Fibroblast of lung (primary cell): ENCODE data around the gene GRID1. TPM values are rescaled to one million over a fixed set of nuclear protein-coding genes. Genes with fewer than 3 reads are reported as not detected.

ENCODE experiments used
- DNase-seq, 2 donors: peaks; one replicate each; pipeline versions ENCODE4 v3.0.0 to v3.0.0-alpha.2; 2010; ENCODE audit warnings: low read depth in 2 of 2
- H2AFZ ChIP-seq: 2 replicates; pipeline ENCODE4 v1.5.1; 2012; ENCODE audit warnings: low read length, control low read depth, inconsistent platforms
- H3K27ac ChIP-seq: 2 replicates; pipeline ENCODE4 v1.5.1; 2011; ENCODE audit warnings: low read length, control low read depth; ENCODE audit not compliant: insufficient read depth
- H3K27me3 ChIP-seq: 2 replicates; pipeline ENCODE4 v1.5.1; 2011; ENCODE audit warnings: mild to moderate bottlenecking, low read length; ENCODE audit not compliant: control insufficient read depth, insufficient read depth
- H3K36me3 ChIP-seq: 2 replicates; pipeline ENCODE4 v1.5.1; 2011; ENCODE audit warnings: low read length; ENCODE audit not compliant: control insufficient read depth, insufficient read depth
- H3K4me1 ChIP-seq: 2 replicates; pipeline ENCODE4 v1.5.1; 2011; ENCODE audit warnings: low read length; ENCODE audit not compliant: control insufficient read depth, insufficient read depth; ENCODE audit errors: extremely low read depth
- H3K4me2 ChIP-seq: 2 replicates; pipeline ENCODE4 v1.5.1; 2011; ENCODE audit warnings: low read length, control low read depth; ENCODE audit not compliant: insufficient read depth; ENCODE audit errors: extremely low read depth
- H3K4me3 ChIP-seq, 4 experiments: fragments of 200-600 bp in 1 of 4; sonication (generic) in 1 of 4; replicated peaks in 1 of 4; 2 replicates each; pipeline ENCODE4 v1.5.1; 2011 to 2016; ENCODE audit warnings: low read length in 4 of 4, low read depth in 3 of 4, mild to moderate bottlenecking in 3 of 4, control low read depth in 2 of 4, inconsistent platforms in 1 of 4, mixed read lengths in 1 of 4; ENCODE audit not compliant: insufficient read depth in 1 of 4; ENCODE audit errors: control extremely low read depth in 1 of 4
- H3K79me2 ChIP-seq: 2 replicates; pipeline ENCODE4 v1.5.1; 2012; ENCODE audit warnings: mild to moderate bottlenecking, low read length, inconsistent platforms; ENCODE audit not compliant: control insufficient read depth, insufficient read depth
- H3K9ac ChIP-seq: 2 replicates; pipeline ENCODE4 v1.5.1; 2011; ENCODE audit warnings: mild to moderate bottlenecking, low read length, control low read depth; ENCODE audit not compliant: insufficient read depth
- H3K9me3 ChIP-seq: 2 replicates; pipeline ENCODE4 v1.5.1; 2012; ENCODE audit warnings: low read depth, low read length; ENCODE audit not compliant: control insufficient read depth, insufficient read depth
- H4K20me1 ChIP-seq: 2 replicates; pipeline ENCODE4 v1.5.1; 2011; ENCODE audit warnings: low read length; ENCODE audit not compliant: control insufficient read depth, insufficient read depth; ENCODE audit errors: extremely low read depth
- CTCF ChIP-seq, 2 donors: IDR thresholded peaks in 1 of 2; conservative IDR thresholded peaks in 1 of 2; 1 replicate in 1 of 2; 2 replicates in 1 of 2; pipeline ENCODE4 v1.5.1; 2011 to 2012; ENCODE audit warnings: low read length in 2 of 2, control low read depth in 1 of 2, inconsistent platforms in 1 of 2, low read depth in 1 of 2, mild to moderate bottlenecking in 1 of 2
- EZH2 ChIP-seq: IDR thresholded peaks from 2 replicates; pipeline ENCODE4 v1.5.1; 2012; ENCODE audit warnings: low read length, control low read depth, mild to moderate bottlenecking; ENCODE audit errors: missing control alignments
- polyA plus RNA-seq, 2 donors: library from polyadenylated mRNA; depleted of rRNA in 1 of 2; stranded (reverse) in 1 of 2; unstranded in 1 of 2; fragments of >200 nt; gene quantifications; 2 replicates each; pipeline ENCODE4 v1.2.1, GENCODE V29; 2011 to 2012; ENCODE audit warnings: missing spikeins in 1 of 2
- total RNA-seq: library from RNA; depleted of rRNA; stranded (reverse); fragments of >200 nt; gene quantifications from 2 replicates; pipeline ENCODE4 v1.2.1, GENCODE V29; 2014

GRID1 gene
- total and polyA plus RNA-seq, 2 donors (not counting 1 experiment from before 2014, with no cell fraction given): 0.03 to 0.33 TPM

GRCh38 chr10:86248062-86248461, 118.5 kb downstream of the GRID1 start:
- no peak overlapping the region for H3K4me3 ChIP-seq
- no peak for DNase-seq
- H3K79me2 ChIP-seq: no peaks in the 10 kb centered on the region
- H3K36me3 ChIP-seq: no peaks in the 10 kb centered on the region
- H2AFZ ChIP-seq: no peak overlapping the region
- H3K9me3 ChIP-seq: no peaks in the 10 kb centered on the region
- H3K4me2 ChIP-seq: no peak overlapping the region
- TF ChIP-seq EZH2: no peak
- no peak for TF ChIP-seq CTCF (conservative IDR thresholded peaks at IDR 0.05 in 1 of 2, IDR thresholded peaks at IDR 0.05 in 1 of 2; ENCODE audit: low read depth in 1 of 2, low read length in 2 of 2)
- no peak overlapping the region for H3K9ac ChIP-seq
- no peaks in the 10 kb centered on the region for H4K20me1 ChIP-seq
- H3K27me3 ChIP-seq: no peaks in the 10 kb centered on the region
- no peak overlapping the region for H3K27ac ChIP-seq
- no peaks in the 10 kb centered on the region for H3K4me1 ChIP-seq

- Histone ChIP-seq H3K4me3 (no peak overlapping the region), H3K27ac (no peak overlapping the region), H4K20me1 (no peaks in the 10 kb centered on the region), H3K4me1 (no peaks in the 10 kb centered on the region), H3K27me3 (no peaks in the 10 kb centered on the region), H3K79me2 (no peaks in the 10 kb centered on the region), H2AFZ (no peak overlapping the region), H3K4me2 (no peak overlapping the region), H3K36me3 (no peaks in the 10 kb centered on the region), H3K9me3 (no peaks in the 10 kb centered on the region), H3K9ac (no peak overlapping the region)
- no peak for DNase-seq
- TF ChIP-seq EZH2 (no peak), CTCF (conservative IDR thresholded peaks at IDR 0.05 in 1 of 2, IDR thresholded peaks at IDR 0.05 in 1 of 2; ENCODE audit: low read depth in 1 of 2, low read length in 2 of 2) (no peak)
Measured at GRCh38 chr10:86247588-86247987, 119.0 kb downstream of the GRID1 start.

GRCh38 chr10:86247073-86247472, 119.5 kb downstream of the GRID1 start:
- no peak for DNase-seq

More at GRCh38 chr10:86247073-86247472, 119.5 kb downstream of the GRID1 start:
- no peaks in the 10 kb centered on the region for H3K27me3 ChIP-seq
- H3K36me3 ChIP-seq: no peaks in the 10 kb centered on the region
- H3K4me2 ChIP-seq: no peak overlapping the region
- no peak overlapping the region for H3K27ac ChIP-seq
- no peak overlapping the region for H2AFZ ChIP-seq
- TF ChIP-seq EZH2: no peak
- no peak for TF ChIP-seq CTCF (conservative IDR thresholded peaks at IDR 0.05 in 1 of 2, IDR thresholded peaks at IDR 0.05 in 1 of 2; ENCODE audit: low read depth in 1 of 2, low read length in 2 of 2)
- H3K9ac ChIP-seq: no peak overlapping the region
- no peaks in the 10 kb centered on the region for H3K9me3 ChIP-seq
- no peaks in the 10 kb centered on the region for H3K4me1 ChIP-seq
- no peak overlapping the region for H3K4me3 ChIP-seq
- no peaks in the 10 kb centered on the region for H3K79me2 ChIP-seq
- no peaks in the 10 kb centered on the region for H4K20me1 ChIP-seq
